PC-3 (cell line): ENCODE measurements around the gene SRRM1. TPM values are rescaled to one million over a fixed set of nuclear protein-coding genes. Genes with fewer than 3 reads are reported as not detected.
"Not testable (repeated sequence)": the region's sequence is repeated elsewhere in the genome, so short reads cannot be mapped to it uniquely, and the experiment has no call there.

Source experiments
- ATAC-seq: fragments of 200-7000 bp; cut with Tn5 transposase; 2 replicates; pipeline ENCODE4 v1.9.1; 2020; ENCODE audit warnings: mild to moderate bottlenecking, moderate library complexity
- BruUV-seq: library from RNA; stranded (reverse); fragments of 400-500 nt; replicated peaks from 2 replicates; lab custom pipeline; 2021; lab: Mats Ljungman, UMichigan
- CTCF ChIA-PET: fragments of 300-600 bp; sonication (Branson Sonifier 250); formaldehyde crosslinking; loops from one replicate; lab custom pipeline; 2022; ENCODE audit warnings: antibody characterized with exemption; lab: Charles Lee
- POLR2A ChIA-PET: fragments of 300-600 bp; sonication (Branson Sonifier 250); formaldehyde crosslinking; loops from one replicate; lab custom pipeline; 2022; ENCODE audit warnings: antibody characterized with exemption; ENCODE audit not compliant: unreplicated experiment; lab: Charles Lee
- DNase-seq: peaks from one replicate; pipeline ENCODE4 v3.0.0-alpha.2; 2015
- H2AFZ ChIP-seq: fragments of 300-600 bp; sonication (generic); 2 replicates; pipeline ENCODE4 v1.6.0; 2016; ENCODE audit warnings: antibody characterized with exemption, low read length
- H3F3A ChIP-seq: fragments of 300-600 bp; sonication (generic); one replicate; pipeline ENCODE4 v1.6.0; 2017; ENCODE audit warnings: antibody characterized with exemption, low read length, control low read depth, mild to moderate bottlenecking; ENCODE audit not compliant: unreplicated experiment
- H3K27ac ChIP-seq: fragments of 300-600 bp; sonication (generic); 2 replicates; pipeline ENCODE4 v1.5.1; 2016; ENCODE audit warnings: mild to moderate bottlenecking, low read length
- H3K27me3 ChIP-seq: fragments of 300-600 bp; sonication (generic); 2 replicates; pipeline ENCODE4 v1.6.1; 2016; ENCODE audit warnings: low read length, mixed read lengths
- H3K36me3 ChIP-seq: fragments of 300-600 bp; sonication (generic); 2 replicates; pipeline ENCODE4 v1.6.1; 2016; ENCODE audit warnings: low read depth, mixed run types, low read length, mixed read lengths
- H3K4me1 ChIP-seq: fragments of 300-600 bp; sonication (generic); 2 replicates; pipeline ENCODE4 v1.5.1; 2016; ENCODE audit warnings: low read length; ENCODE audit not compliant: insufficient read depth
- H3K4me2 ChIP-seq: fragments of 300-600 bp; sonication (generic); 2 replicates; pipeline ENCODE4 v1.6.0; 2016; ENCODE audit warnings: low read length
- H3K4me3 ChIP-seq: fragments of 300-600 bp; sonication (generic); 2 replicates; pipeline ENCODE4 v1.5.1; 2016; ENCODE audit warnings: mild to moderate bottlenecking, low read length, mixed read lengths
- H3K79me2 ChIP-seq: fragments of 300-600 bp; sonication (generic); 2 replicates; pipeline ENCODE4 v1.6.1; 2017; ENCODE audit warnings: low read length, mixed read lengths
- H3K9ac ChIP-seq: fragments of 300-600 bp; sonication (generic); 2 replicates; pipeline ENCODE4 v1.6.0; 2016; ENCODE audit warnings: mild to moderate bottlenecking, low read length
- H3K9me2 ChIP-seq: fragments of 300-600 bp; sonication (generic); replicated peaks from 2 replicates; pipeline ENCODE4 v1.6.1; 2016; ENCODE audit warnings: mixed run types, low read length, mixed read lengths
- H3K9me3 ChIP-seq: fragments of 300-600 bp; sonication (generic); 2 replicates; pipeline ENCODE4 v1.6.1; 2016; ENCODE audit warnings: low read length, mixed read lengths
- H4K20me1 ChIP-seq: fragments of 300-600 bp; sonication (generic); 2 replicates; pipeline ENCODE4 v1.6.1; 2016; ENCODE audit warnings: low read length, mixed read lengths
- EZH2 ChIP-seq: fragments of 300-600 bp; sonication (generic); IDR thresholded peaks from one replicate; pipeline ENCODE4 v1.6.1; 2017; ENCODE audit warnings: antibody characterized with exemption, mild to moderate bottlenecking, low read length; ENCODE audit not compliant: unreplicated experiment
- EZH2phosphoT487 ChIP-seq: fragments of 300-600 bp; sonication (generic); IDR thresholded peaks from 2 replicates; pipeline ENCODE4 v1.6.1; 2018; ENCODE audit warnings: mild to moderate bottlenecking, antibody characterized with exemption, low read length, borderline replicate concordance
- intact Hi-C: fragments of 100-400 bp; cut with micrococcal nuclease; formaldehyde crosslinking; loops from 2 replicates; pipeline ENCODE4 v1.9.0; 2023
- total RNA-seq: library from RNA; depleted of rRNA; stranded (reverse); fragments of >200 nt; gene quantifications from 2 replicates; pipeline ENCODE4 v1.2.3, GENCODE V29; 2014
- TF ChIP-seq, protein P1 (sequence below): fragments of 300-600 bp; sonication (generic); conservative IDR thresholded peaks from 2 replicates; pipeline ENCODE4 v1.5.1; 2017; ENCODE audit warnings: antibody characterized with exemption, low read depth, mild to moderate bottlenecking, low read length

Gene SRRM1
- total RNA-seq, 1 experiment from 2014 or later: 30.7 TPM

DNA sequence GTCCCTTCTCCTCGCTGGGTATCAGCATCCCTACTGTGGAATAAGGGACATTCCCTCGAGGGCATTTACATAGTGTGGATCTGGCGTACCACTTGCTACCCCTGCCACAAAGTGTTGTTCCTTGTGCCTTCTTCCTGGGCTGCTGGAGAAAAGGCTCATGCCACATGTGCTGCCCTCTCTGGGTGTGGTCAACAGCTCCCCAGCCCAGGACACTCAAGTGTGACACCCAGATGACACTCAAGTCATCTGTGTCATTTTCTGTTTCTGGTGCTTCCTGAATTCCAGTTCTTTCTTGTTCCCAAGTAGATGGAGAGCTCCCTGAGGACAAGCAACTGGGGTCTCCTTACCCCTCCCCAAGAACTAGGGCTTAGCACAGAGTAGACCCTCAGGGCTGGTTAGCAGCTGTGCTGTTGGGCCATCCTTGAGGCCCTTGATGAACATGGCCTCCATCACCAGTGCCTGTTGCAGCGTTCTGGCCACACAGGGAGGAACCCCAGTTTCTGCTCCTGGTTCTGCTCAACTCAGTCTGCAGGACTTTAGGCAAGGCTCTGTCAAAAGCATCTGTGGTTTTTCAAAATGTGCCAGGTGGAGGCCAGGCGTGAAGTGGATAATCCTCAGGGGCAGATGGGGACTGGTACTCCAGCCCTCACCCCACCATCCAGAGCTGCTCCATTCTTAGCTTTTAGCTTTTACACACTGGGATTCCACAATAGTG lies 53.1 kb downstream of the SRRM1 start:
- intact Hi-C loops: no loop called here
- Histone ChIP-seq H3K9me2 (no peaks in the 10 kb centered on the region), H3K79me2 (no peaks in the 10 kb centered on the region), H3K4me3 (no peak overlapping the region), H3K4me2 (no peak overlapping the region), H2AFZ (no peak overlapping the region), H3K4me1 (no peaks in the 10 kb centered on the region), H3K9me3 (no peaks in the 10 kb centered on the region), H3K27ac (no peak overlapping the region), H3K36me3 (no peaks in the 10 kb centered on the region), H3K27me3 (no peaks in the 10 kb centered on the region), H3K9ac (no peak overlapping the region), H4K20me1 (no peaks in the 10 kb centered on the region), H3F3A (no peaks in the 10 kb centered on the region)
- ATAC-seq (no peak), DNase-seq (no peak)
- ChIA-PET POLR2A (no interaction called here), CTCF (interaction anchor here (0.6 kb wide), 1 partner anchor 134 kb away, joined by 4 read pairs; no protein-coding TSS in a partner anchor)
- TF ChIP-seq, protein P1, sequence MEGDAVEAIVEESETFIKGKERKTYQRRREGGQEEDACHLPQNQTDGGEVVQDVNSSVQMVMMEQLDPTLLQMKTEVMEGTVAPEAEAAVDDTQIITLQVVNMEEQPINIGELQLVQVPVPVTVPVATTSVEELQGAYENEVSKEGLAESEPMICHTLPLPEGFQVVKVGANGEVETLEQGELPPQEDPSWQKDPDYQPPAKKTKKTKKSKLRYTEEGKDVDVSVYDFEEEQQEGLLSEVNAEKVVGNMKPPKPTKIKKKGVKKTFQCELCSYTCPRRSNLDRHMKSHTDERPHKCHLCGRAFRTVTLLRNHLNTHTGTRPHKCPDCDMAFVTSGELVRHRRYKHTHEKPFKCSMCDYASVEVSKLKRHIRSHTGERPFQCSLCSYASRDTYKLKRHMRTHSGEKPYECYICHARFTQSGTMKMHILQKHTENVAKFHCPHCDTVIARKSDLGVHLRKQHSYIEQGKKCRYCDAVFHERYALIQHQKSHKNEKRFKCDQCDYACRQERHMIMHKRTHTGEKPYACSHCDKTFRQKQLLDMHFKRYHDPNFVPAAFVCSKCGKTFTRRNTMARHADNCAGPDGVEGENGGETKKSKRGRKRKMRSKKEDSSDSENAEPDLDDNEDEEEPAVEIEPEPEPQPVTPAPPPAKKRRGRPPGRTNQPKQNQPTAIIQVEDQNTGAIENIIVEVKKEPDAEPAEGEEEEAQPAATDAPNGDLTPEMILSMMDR: no peak
- TF ChIP-seq EZH2 (no peak), EZH2phosphoT487 (no peak)
- BruUV-seq: no TSS peak

DNA sequence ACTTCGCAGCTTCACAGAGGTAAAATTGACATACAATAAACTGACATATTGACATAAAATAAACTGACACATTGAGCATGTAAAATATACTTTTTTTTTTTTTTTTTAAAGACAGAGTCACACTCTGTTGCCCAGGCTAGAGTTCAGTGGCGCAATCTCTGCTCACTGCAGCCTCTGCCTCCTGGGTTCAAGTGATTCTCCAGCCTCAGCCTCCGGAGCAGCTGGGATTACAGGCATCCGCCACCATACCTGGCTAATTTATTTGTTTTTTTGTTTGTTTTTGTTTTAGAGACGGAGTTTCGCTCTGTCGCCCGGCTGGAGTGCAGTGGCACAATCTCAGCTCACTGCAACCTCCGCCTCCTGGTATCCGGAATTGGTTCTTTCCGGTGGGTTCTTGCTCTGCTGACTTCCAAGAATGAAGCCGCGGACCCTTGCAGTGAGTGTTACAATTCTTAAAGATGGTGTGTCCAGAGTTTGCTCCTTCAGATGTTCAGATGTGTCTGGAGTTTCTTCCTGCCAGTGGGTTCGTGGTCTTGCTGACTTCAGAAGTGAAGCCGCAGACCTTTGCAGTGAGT lies 53.7 kb downstream of the SRRM1 start:
- POLR2A ChIA-PET: no interaction called here
- Histone ChIP-seq H3K4me1 (no peaks in the 10 kb centered on the region), H3K9me2 (no peaks in the 10 kb centered on the region), H3K27ac (no peak overlapping the region), H3K4me2 (no peak overlapping the region), H3K9ac (no peak overlapping the region), H3F3A (no peaks in the 10 kb centered on the region), H3K36me3 (no peaks in the 10 kb centered on the region), H4K20me1 (no peaks in the 10 kb centered on the region), H3K9me3 (no peaks in the 10 kb centered on the region), H2AFZ (no peak overlapping the region), H3K79me2 (no peaks in the 10 kb centered on the region), H3K27me3 (no peaks in the 10 kb centered on the region), H3K4me3 (no peak overlapping the region)
- no peak for ATAC-seq
- intact Hi-C loops: no loop called here
- DNase-seq: no peak
- TF ChIP-seq, protein P1: no peak
- no peak for TF ChIP-seq EZH2
- no peak for TF ChIP-seq EZH2phosphoT487
- BruUV-seq: no TSS peak
- CTCF ChIA-PET: no interaction called here

DNA sequence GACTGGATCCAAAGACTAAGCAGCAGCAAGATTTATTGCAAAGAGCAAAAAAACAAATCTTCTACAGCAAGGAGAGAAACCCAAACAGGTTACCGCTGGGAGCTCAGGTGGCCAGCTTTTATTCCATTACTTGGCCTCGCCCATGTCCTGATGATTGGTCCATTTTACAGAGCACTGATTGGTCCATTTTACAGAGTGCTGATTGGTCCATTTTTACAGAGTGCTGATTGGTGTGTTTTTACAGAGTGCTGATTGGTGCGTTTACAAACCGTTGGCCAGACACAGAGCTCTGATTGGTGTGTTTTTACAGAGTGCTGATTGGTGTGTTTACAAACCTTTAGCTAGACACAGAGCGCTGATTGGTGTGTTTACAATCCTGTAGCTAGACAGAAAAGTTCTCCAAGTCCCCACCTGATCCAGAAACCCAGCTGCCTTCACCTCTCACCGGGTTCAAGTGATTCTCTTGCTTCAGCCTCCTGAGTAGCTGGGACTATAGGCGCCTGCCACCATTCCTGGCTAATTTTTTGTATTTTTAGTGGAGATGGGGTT lies 54.4 kb downstream of the SRRM1 start:
- H3K4me3 ChIP-seq, H2AFZ ChIP-seq, H3F3A ChIP-seq, H3K9me3 ChIP-seq, DNase-seq, H3K4me2 ChIP-seq, H3K4me1 ChIP-seq, H3K27me3 ChIP-seq, H3K36me3 ChIP-seq, H4K20me1 ChIP-seq, H3K27ac ChIP-seq, H3K9me2 ChIP-seq, BruUV-seq, H3K9ac ChIP-seq, H3K79me2 ChIP-seq, POLR2A ChIA-PET, intact Hi-C loops, ATAC-seq: not testable (repeated sequence)
- CTCF ChIA-PET: interaction anchor here (0.6 to 0.7 kb wide), 2 partner anchors 36 to 138 kb away, joined by 3 to 6 read pairs; no protein-coding TSS in a partner anchor

DNA sequence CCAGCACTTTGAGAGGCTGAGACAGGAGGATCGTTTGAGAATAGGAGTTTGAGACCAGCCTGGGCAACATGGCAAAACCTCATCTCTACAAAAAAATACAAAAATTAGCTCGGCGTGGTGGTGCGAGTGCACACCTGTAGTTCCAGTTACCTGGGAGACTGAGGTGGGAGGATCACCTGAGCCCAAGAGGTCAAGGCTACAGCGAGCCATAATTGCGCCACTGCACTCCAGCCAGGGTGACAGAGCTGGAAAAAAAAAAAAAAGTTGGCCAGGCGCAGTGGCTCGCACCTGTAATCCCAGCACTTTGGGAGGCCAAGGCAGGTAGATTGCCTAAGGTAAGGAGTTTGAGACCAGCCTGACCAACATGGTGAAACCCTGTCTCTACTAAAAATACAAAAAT lies 55.2 kb downstream of the SRRM1 start:
- intact Hi-C loops, H3K27me3 ChIP-seq, H3K4me3 ChIP-seq, H3K36me3 ChIP-seq, BruUV-seq, H2AFZ ChIP-seq, H3K27ac ChIP-seq, H3K4me2 ChIP-seq, H4K20me1 ChIP-seq, H3K9me3 ChIP-seq, H3K9me2 ChIP-seq, H3K4me1 ChIP-seq, DNase-seq, H3F3A ChIP-seq, ATAC-seq, H3K79me2 ChIP-seq, POLR2A ChIA-PET, H3K9ac ChIP-seq: not testable (repeated sequence)
- CTCF ChIA-PET: interaction anchor here (0.5 to 0.6 kb wide), 2 partner anchors 15 to 35 kb away, joined by 3 read pairs; no protein-coding TSS in a partner anchor
